NCI-H69 (cell line): ENCODE results near the gene USP34.
A peak's percentile ranks its signal among the peaks of the same experiment; 100 is the strongest.
"Not testable (repeated sequence)": the region's sequence is repeated elsewhere in the genome, so short reads cannot be mapped to it uniquely, and the experiment has no call there.

Experiments
- DNase-seq: peaks from one replicate; lab custom pipeline; 2025; lab: John Stamatoyannopoulos, UW

USP34 gene

GRCh38 chr2:61470965-61471904, at the start of gene USP34:
TSS of gene USP34 (minus strand) at chr2:61471087. CDS start at chr2:61470692, 395 bp downstream.
- DNase-seq, result peak; percentile 93

GRCh38 chr2:61520261-61520660, 49.4 kb upstream of the USP34 start:
- no peak for DNase-seq

- DNase-seq, result no peak
Observed at GRCh38 chr2:61512768-61513398, 42.0 kb upstream of the USP34 start.

- no peak for DNase-seq
Observed at GRCh38 chr2:61510674-61511671, 40.1 kb upstream of the USP34 start.

- DNase-seq, result no peak
Observed at GRCh38 chr2:61504949-61505348, 34.1 kb upstream of the USP34 start.

- no peak for DNase-seq
Observed at GRCh38 chr2:61499060-61499459, 28.2 kb upstream of the USP34 start.

GRCh38 chr2:61493523-61493942, 22.6 kb upstream of the USP34 start:
- no peak for DNase-seq

- no peak for DNase-seq
Observed at GRCh38 chr2:61492476-61492875, 21.6 kb upstream of the USP34 start.

- DNase-seq, result no peak
Observed at GRCh38 chr2:61485281-61485680, 14.4 kb upstream of the USP34 start.

GRCh38 chr2:61478086-61478485, 7.2 kb upstream of the USP34 start:
- DNase-seq, result no peak

- DNase-seq, result not testable (repeated sequence)
Observed at GRCh38 chr2:61476929-61477589, 6.2 kb upstream of the USP34 start.

- peak; percentile 32 for DNase-seq
Observed at GRCh38 chr2:61471905-61472805, 1.3 kb upstream of the USP34 start.

- peak; percentile 91 for DNase-seq
Observed at GRCh38 chr2:61470122-61470951, 550 bp downstream of the USP34 start.

- no peak for DNase-seq
Observed at GRCh38 chr2:61469424-61470121, 1.3 kb downstream of the USP34 start.

GRCh38 chr2:61468231-61468630, 2.7 kb downstream of the USP34 start:
- DNase-seq, result not testable (repeated sequence)

GRCh38 chr2:61465045-61465444, 5.8 kb downstream of the USP34 start:
- DNase-seq, result no peak

GRCh38 chr2:61463769-61464475, 7.0 kb downstream of the USP34 start:
- no peak for DNase-seq

- DNase-seq, result no peak
Observed at GRCh38 chr2:61461404-61461803, 9.5 kb downstream of the USP34 start.
